HG03135 (cell line): Measurements from ENCODE around the gene GNA14.
"Not testable (repeated sequence)": the region's sequence is repeated elsewhere in the genome, so short reads cannot be mapped to it uniquely, and the experiment has no call there.

Experiments
- ATAC-seq: cut with Tn5 transposase; IDR thresholded peaks from one replicate; pipeline ENCODE4 v1.9.1; 2021; ENCODE audit warnings: mild to moderate bottlenecking, moderate library complexity; ENCODE audit not compliant: unreplicated experiment

The GNA14 gene

DNA sequence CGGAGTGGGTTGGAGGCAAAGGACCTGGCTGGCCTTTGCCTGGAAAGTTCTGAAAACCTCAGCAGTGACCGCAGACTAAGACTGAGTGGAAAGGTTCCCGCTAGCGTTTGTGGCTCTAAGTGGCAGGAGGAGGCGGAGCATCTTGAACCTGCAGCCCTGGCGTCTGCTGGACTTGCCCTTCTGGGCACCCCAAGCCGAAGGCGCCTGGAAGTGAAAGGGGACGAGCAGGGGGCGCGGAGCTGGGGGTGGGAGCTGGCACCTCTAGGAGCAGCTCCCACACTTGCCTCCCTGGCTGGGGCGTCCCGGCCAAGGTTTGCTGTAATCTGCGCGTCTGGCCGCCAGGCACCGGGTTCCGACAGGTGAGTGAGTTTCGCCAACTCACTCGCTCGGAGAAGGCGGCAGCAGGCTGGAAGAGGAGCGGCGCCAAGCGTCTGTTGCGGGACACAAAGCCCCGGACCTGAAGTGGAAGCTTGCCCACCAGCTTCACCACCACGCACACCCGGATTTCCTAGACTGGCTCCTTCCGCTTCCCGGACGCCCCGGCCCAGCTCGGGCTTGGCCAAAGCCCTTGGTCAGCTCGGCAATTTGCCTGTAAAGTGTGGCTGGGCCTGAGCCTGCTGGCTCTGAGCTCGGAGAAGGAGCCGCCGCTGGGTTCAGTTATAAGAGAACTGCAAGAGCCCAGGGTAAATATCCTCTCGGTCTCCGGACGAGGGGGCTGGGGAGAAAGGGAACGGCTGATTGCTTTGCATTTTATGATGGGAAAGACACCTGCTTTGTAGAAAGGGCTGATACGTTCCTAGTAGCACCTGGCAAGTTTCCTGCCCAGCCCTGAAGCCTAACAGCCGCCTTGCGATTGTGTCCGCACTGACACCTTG lies at the start of gene GNA14:
TSS of gene GNA14 (minus strand) at position 89 of the 875 bp plus-strand sequence. CDS start 529 bp downstream, outside the sequence.
- ATAC-seq: no peak

- ATAC-seq: no peak
Observed at GRCh38 chr9:77697238-77697984, 49.3 kb upstream of the GNA14 start.

DNA sequence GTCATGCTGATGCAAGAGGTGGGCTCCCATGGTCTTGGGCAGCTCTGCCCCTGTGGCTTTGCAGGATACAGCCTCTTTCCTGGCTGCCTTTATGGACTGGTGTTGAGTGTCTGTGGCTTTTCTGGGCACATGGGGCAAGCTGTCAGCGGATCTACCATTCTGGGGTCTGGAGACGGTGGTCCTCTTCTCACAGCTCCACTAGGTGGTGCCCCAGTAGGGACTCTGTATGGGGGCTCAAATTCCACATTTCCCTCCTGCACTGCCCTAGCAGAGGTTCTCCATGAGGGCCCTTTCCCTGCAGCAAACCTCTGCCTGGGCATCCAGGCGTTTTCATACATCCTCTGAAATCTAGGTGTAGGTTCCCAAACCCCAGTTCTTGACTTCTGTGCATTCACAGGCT lies 42.6 kb upstream of the GNA14 start:
- ATAC-seq: not testable (repeated sequence)

- not testable (repeated sequence) for ATAC-seq
Observed at GRCh38 chr9:77690119-77690518, 42.0 kb upstream of the GNA14 start.

DNA sequence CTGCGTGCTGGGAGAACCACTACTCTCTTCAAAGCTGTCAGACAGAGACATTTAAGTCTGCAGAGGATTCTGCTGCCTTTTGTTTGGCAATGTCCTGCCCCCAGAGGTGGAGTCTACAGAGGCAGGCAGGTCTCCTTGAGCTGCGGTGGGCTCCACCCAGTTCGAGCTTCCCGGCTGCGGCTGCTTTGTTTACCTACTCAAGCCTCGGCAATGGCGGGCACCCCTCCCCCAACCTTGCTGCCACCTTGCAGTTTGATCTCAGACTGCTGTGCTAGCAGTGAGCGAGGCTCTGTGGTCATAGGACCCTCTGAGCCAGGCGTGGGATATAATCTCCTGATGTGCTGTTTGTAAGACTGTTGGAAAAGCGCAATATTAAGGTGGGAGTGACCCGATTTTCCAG lies 39.6 kb upstream of the GNA14 start:
- not testable (repeated sequence) for ATAC-seq

DNA sequence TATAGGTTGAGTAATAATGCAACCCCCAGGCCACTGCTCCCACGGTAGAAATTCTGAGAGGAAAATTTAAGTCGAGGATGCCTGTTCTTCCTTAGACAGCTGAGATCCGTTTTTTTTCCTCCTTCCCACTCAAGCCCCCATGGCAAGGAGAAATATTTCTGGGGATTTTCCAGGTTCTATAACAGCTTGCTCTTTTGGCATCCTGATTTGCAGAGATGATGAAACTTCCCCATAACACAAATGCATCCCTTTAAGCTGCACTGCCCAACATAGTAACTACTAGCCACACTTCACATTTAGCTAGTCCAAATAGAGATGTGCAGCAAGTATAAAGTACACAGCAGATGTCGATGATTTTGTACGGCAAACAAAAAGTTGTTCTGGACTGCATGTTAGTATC lies 32.5 kb upstream of the GNA14 start:
- no peak for ATAC-seq

DNA sequence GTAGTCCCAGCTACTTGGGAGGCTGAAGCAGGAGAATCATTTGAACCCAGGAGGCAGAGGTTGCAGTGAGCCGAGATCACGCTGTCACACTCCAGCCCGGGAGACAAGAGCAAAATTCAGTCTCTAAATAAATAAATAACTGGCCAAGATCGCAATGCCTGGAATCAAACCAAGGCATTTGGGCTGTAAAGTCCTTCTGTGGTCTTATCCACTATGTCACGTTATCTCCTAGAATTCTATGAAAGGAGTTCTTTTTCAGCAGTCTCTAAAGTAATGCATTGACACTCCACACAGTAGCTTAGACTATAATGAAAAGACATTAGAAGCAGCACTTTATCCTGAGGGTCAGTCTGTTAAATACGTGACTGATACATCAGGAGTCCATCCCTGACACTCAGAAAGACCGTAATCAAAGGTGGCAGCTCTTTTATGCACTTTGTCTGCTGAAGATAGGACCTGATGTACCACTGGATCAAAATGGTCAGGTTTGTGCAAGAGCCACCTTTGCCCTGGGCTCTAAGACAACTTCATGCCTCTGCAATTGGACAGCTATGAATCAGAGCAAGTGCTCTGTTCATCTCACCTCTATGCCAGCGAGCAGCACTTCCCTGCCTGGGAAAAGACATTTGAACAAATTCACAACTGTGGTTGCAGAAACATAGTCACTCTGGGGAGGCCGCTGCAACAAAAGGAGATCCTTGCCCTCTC lies 31.7 kb upstream of the GNA14 start:
- no peak for ATAC-seq

GRCh38 chr9:77679088-77679487 lies 31.0 kb upstream of the GNA14 start:
- no peak for ATAC-seq

GRCh38 chr9:77677957-77678535 lies 29.9 kb upstream of the GNA14 start:
- ATAC-seq: no peak

DNA sequence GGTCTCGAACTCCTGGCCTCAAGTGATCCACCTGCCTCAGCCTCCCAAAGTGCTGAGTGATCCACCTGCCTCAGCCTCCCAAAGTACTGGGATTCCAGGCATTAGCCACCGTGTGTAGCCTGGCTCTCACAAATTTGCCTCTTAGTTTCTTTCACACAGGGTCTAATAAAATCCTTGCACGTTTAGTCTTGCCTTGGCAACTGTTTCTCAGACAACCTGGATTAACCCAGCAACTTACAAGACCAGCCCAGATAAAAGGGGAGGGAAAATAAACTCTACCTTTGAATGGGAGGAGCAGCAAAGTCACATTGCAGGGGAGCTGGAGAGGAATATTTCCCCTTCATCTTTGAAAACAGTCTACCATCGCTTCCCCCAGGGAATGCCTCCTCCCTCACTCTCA lies 29.3 kb upstream of the GNA14 start:
- ATAC-seq: no peak

- no peak for ATAC-seq
Observed at GRCh38 chr9:77673941-77674791, 26.0 kb upstream of the GNA14 start.

GRCh38 chr9:77672183-77672582 lies 24.1 kb upstream of the GNA14 start:
- ATAC-seq: no peak

DNA sequence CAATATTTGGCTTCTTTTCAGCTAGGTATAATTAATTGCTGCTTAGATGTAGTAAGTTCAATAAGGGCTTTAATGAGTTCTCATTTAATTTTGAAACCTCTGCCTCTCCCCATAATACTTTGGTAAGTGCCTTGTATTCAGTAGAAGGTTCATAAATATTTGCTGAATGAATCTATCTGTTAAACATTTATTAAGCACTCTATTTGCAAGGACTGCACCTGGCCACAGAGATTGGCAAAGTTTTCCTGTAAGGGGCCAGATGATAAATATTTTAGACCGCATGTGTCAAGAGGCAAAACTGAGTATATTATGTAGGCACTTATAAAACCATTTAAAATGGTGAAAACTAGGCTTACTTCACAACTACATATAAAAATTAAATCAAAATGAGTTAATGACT lies 19.0 kb upstream of the GNA14 start:
- no peak for ATAC-seq

DNA sequence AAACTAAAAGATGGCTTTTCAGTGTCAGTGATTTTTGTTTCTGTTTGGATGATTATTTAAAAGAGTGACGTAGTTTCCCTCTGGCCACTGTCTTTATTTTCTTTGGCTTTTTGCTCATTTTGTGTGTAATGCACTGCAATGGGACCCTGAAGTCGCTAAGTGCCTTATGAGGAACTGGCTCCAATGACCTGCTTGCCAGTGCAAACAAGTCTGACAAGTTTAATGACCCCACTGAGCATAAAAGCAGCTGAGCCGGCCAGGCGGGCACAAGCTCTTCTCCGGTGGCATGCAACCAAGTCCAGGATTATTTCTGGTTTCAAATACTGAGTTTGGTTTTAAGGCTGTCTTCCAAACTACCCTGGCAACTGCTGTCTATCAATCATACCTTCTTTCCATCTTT lies 15.6 kb upstream of the GNA14 start:
- no peak for ATAC-seq

DNA sequence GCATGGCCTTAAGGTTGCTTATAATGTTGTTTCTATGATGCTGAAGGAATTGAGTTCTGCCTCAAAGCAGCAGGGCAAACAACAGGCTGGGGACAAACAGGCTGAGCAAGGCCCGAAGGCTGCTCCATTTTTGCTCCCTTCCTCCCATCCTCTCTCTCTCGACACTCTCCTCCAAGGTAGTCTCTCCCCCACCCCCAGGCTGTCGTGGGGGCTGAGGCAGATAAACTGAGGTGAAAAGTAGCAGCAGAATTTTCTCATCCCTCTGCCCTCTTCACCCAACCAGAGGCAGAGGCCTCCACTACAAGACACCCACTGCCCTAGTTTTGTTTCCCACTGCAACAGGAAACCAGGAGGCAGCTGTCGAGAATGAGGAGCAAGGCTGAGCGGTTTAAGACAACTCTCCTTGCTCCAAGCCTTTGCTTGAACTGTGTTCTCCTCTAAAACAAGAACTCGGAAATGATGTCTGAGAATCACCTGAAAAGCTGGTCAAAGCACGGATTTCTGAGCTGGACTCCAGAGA lies 13.5 kb upstream of the GNA14 start:
- no peak for ATAC-seq

- no peak for ATAC-seq
Observed at GRCh38 chr9:77659926-77660325, 11.8 kb upstream of the GNA14 start.

DNA sequence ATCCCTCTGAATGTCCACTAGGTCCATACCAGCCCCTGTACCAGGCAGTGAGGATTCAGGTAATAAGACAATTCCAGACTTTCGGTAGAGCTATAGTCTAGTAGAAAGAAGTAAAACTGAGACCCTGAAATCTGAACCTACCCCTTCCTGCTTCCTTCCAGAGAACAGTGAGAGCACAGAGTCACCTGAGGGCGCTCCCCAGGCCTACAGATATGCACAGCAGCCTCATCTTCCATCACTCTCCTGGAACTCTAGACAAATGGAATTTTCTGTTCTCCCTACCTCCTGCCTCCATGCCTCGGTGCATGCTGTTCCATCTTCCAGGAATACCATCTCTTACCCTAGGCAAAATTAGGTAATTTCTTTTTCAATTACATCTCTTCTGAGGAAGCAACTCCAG lies 3.1 kb upstream of the GNA14 start:
- ATAC-seq: no peak

- ATAC-seq: no peak
Observed at GRCh38 chr9:77649109-77649812, 1.1 kb upstream of the GNA14 start.
